Fibroblast of lung (primary cell): ENCODE measurements around the gene MICALL1. TPM values are rescaled to one million over a fixed set of nuclear protein-coding genes. Genes with fewer than 3 reads are reported as not detected.
A peak's percentile ranks its signal among the peaks of the same experiment; 100 is the strongest.

ENCODE experiments used
- DNase-seq, 2 donors: peaks; one replicate each; pipeline versions ENCODE4 v3.0.0 to v3.0.0-alpha.2; 2010; ENCODE audit warnings: low read depth in 2 of 2
- H2AFZ ChIP-seq: 2 replicates; pipeline ENCODE4 v1.5.1; 2012; ENCODE audit warnings: low read length, control low read depth, inconsistent platforms
- H3K27ac ChIP-seq: 2 replicates; pipeline ENCODE4 v1.5.1; 2011; ENCODE audit warnings: low read length, control low read depth; ENCODE audit not compliant: insufficient read depth
- H3K27me3 ChIP-seq: 2 replicates; pipeline ENCODE4 v1.5.1; 2011; ENCODE audit warnings: mild to moderate bottlenecking, low read length; ENCODE audit not compliant: control insufficient read depth, insufficient read depth
- H3K36me3 ChIP-seq: 2 replicates; pipeline ENCODE4 v1.5.1; 2011; ENCODE audit warnings: low read length; ENCODE audit not compliant: control insufficient read depth, insufficient read depth
- H3K4me1 ChIP-seq: 2 replicates; pipeline ENCODE4 v1.5.1; 2011; ENCODE audit warnings: low read length; ENCODE audit not compliant: control insufficient read depth, insufficient read depth; ENCODE audit errors: extremely low read depth
- H3K4me2 ChIP-seq: 2 replicates; pipeline ENCODE4 v1.5.1; 2011; ENCODE audit warnings: low read length, control low read depth; ENCODE audit not compliant: insufficient read depth; ENCODE audit errors: extremely low read depth
- H3K4me3 ChIP-seq, 4 experiments: fragments of 200-600 bp in 1 of 4; sonication (generic) in 1 of 4; replicated peaks in 1 of 4; 2 replicates each; pipeline ENCODE4 v1.5.1; 2011 to 2016; ENCODE audit warnings: low read length in 4 of 4, low read depth in 3 of 4, mild to moderate bottlenecking in 3 of 4, control low read depth in 2 of 4, inconsistent platforms in 1 of 4, mixed read lengths in 1 of 4; ENCODE audit not compliant: insufficient read depth in 1 of 4; ENCODE audit errors: control extremely low read depth in 1 of 4
- H3K79me2 ChIP-seq: 2 replicates; pipeline ENCODE4 v1.5.1; 2012; ENCODE audit warnings: mild to moderate bottlenecking, low read length, inconsistent platforms; ENCODE audit not compliant: control insufficient read depth, insufficient read depth
- H3K9ac ChIP-seq: 2 replicates; pipeline ENCODE4 v1.5.1; 2011; ENCODE audit warnings: mild to moderate bottlenecking, low read length, control low read depth; ENCODE audit not compliant: insufficient read depth
- H3K9me3 ChIP-seq: 2 replicates; pipeline ENCODE4 v1.5.1; 2012; ENCODE audit warnings: low read depth, low read length; ENCODE audit not compliant: control insufficient read depth, insufficient read depth
- H4K20me1 ChIP-seq: 2 replicates; pipeline ENCODE4 v1.5.1; 2011; ENCODE audit warnings: low read length; ENCODE audit not compliant: control insufficient read depth, insufficient read depth; ENCODE audit errors: extremely low read depth
- EZH2 ChIP-seq: IDR thresholded peaks from 2 replicates; pipeline ENCODE4 v1.5.1; 2012; ENCODE audit warnings: low read length, control low read depth, mild to moderate bottlenecking; ENCODE audit errors: missing control alignments
- polyA plus RNA-seq, 2 donors: library from polyadenylated mRNA; depleted of rRNA in 1 of 2; stranded (reverse) in 1 of 2; unstranded in 1 of 2; fragments of >200 nt; gene quantifications; 2 replicates each; pipeline ENCODE4 v1.2.1, GENCODE V29; 2011 to 2012; ENCODE audit warnings: missing spikeins in 1 of 2
- total RNA-seq: library from RNA; depleted of rRNA; stranded (reverse); fragments of >200 nt; gene quantifications from 2 replicates; pipeline ENCODE4 v1.2.1, GENCODE V29; 2014
- TF ChIP-seq, protein P1 (sequence below), 2 donors: IDR thresholded peaks in 1 of 2; conservative IDR thresholded peaks in 1 of 2; 1 replicate in 1 of 2; 2 replicates in 1 of 2; pipeline ENCODE4 v1.5.1; 2011 to 2012; ENCODE audit warnings: low read length in 2 of 2, control low read depth in 1 of 2, inconsistent platforms in 1 of 2, low read depth in 1 of 2, mild to moderate bottlenecking in 1 of 2

The MICALL1 gene
- total and polyA plus RNA-seq, 2 donors (not counting 1 experiment from before 2014, with no cell fraction given), result 17.2 to 19.5 TPM

DNA sequence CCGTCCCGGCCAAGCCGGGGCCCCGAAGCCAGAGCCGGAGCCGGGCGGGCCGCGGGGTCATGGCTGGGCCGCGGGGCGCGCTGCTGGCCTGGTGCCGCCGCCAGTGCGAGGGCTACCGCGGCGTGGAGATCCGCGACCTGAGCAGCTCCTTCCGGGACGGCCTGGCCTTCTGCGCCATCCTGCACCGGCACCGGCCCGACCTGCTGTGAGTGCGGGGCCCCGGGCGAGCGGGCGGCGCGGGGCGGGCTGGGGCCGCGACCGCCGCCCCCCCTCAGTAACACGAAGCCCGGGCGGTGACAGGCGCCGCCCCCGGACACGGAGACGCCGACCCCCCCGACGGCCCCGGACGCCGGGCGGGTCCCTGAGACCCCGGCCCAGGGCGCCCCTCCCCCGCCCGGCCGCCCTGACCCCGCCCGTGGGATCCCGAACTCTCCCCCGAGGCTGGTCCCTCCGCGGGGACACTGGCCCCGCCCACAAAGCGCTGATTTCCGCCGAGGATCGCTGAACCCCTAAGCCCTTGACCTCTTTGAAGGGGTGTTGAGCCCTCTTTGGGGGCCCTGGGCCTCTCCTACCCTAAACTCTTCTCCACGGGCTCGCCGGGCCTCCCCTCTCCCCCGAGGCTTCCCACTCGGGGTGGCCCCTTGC lies 389 bp downstream of the MICALL1 start:
- Histone ChIP-seq H3K9ac (peak overlapping the region; percentile 83), H3K4me1 (peaks cover 31% of the 10 kb centered on the region), H3K9me3 (no peaks in the 10 kb centered on the region), H3K4me2 (peak overlapping the region; percentile 93), H4K20me1 (no peaks in the 10 kb centered on the region), H3K27ac (peak overlapping the region; percentile 65), H3K36me3 (peaks cover 4% of the 10 kb centered on the region), H3K4me3 (peak overlapping the region; percentile 63 to 82 (median 80)), H3K79me2 (peaks cover 33% of the 10 kb centered on the region), H2AFZ (no peak overlapping the region), H3K27me3 (no peaks in the 10 kb centered on the region)
- TF ChIP-seq, protein P1, sequence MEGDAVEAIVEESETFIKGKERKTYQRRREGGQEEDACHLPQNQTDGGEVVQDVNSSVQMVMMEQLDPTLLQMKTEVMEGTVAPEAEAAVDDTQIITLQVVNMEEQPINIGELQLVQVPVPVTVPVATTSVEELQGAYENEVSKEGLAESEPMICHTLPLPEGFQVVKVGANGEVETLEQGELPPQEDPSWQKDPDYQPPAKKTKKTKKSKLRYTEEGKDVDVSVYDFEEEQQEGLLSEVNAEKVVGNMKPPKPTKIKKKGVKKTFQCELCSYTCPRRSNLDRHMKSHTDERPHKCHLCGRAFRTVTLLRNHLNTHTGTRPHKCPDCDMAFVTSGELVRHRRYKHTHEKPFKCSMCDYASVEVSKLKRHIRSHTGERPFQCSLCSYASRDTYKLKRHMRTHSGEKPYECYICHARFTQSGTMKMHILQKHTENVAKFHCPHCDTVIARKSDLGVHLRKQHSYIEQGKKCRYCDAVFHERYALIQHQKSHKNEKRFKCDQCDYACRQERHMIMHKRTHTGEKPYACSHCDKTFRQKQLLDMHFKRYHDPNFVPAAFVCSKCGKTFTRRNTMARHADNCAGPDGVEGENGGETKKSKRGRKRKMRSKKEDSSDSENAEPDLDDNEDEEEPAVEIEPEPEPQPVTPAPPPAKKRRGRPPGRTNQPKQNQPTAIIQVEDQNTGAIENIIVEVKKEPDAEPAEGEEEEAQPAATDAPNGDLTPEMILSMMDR (conservative IDR thresholded peaks at IDR 0.05 in 1 of 2, IDR thresholded peaks at IDR 0.05 in 1 of 2; ENCODE audit: low read depth in 1 of 2, low read length in 2 of 2), result no peak
- TF ChIP-seq EZH2, result no peak
- no peak for DNase-seq

DNA sequence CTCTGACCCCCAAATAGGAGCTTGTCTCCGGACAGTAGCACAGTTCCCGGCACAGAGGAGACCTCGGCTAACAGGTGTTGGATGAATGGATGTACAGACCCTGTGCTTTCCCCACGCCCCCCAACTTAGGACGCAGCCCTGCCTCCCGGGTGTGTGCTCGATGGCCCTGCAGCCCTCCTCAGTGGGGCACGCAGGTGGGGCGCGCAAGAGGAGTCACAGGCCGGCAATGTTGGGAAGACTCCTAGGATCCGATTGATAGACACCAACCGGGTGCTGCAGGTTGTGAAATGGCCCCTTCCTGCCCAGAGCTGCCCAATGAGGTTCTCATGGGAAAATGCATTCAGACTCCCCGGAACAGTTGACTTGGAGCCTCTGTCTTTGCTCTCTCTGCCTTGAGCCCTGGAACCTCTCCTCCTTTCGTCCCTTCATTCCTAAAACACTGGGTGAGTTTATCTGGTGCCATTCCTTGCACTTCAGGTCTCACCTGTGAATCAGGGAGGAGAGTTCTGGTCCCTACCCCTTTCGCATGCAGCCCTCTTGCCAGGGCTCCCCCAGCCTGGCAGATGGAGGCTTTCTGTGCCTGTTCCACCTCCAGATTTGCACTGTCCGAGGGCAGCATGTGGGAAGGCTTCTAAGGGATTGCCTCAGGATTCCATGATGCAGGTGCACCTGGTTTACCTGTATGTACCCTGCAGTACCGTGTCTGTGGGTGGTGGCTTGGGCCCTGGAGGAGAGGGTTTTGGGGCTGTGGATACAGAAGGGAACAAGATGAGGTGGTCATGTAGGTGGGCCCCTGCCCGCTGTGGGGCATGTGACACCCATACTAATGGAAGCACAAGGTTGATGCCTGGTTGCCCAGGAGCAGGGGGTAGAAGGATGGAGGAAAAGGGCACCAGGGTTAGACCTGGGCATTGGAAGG lies 1.2 kb downstream of the MICALL1 start:
- no peak for DNase-seq
- Histone ChIP-seq H2AFZ (no peak overlapping the region), H3K36me3 (peaks cover 6% of the 10 kb centered on the region), H4K20me1 (no peaks in the 10 kb centered on the region), H3K4me3 (peak overlapping the region; percentile 63 to 82 (median 80)), H3K9ac (peak overlapping the region; percentile 83), H3K4me2 (peak overlapping the region; percentile 93), H3K4me1 (peaks cover 31% of the 10 kb centered on the region), H3K9me3 (no peaks in the 10 kb centered on the region), H3K27ac (peak overlapping the region; percentile 65), H3K79me2 (peaks cover 33% of the 10 kb centered on the region), H3K27me3 (no peaks in the 10 kb centered on the region)
- TF ChIP-seq, protein P1 (conservative IDR thresholded peaks at IDR 0.05 in 1 of 2, IDR thresholded peaks at IDR 0.05 in 1 of 2; ENCODE audit: low read depth in 1 of 2, low read length in 2 of 2), result no peak
- no peak for TF ChIP-seq EZH2

DNA sequence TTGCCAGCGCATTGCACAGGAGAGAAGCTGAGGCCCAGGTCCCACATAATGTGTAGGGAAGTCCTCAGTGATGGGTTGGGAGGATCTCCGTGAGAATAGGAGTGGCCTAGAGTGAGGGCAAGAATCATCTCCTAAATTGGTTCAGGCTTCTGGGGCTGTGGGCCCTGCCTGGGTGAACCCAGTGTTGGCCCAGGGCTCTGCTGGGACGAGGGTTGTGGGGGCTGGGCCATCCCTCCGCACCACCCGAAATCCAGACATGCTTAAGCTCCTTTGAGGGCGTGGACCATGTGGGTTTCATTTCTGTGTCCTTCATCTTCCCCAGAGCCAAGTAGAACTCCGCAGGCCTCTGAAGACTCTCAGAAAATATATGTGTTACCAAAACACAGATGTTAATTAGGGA lies 3.7 kb downstream of the MICALL1 start:
- H3K27ac ChIP-seq, result no peak overlapping the region
- H3K4me2 ChIP-seq, result no peak overlapping the region
- no peak overlapping the region for H2AFZ ChIP-seq
- peaks cover 10% of the 10 kb centered on the region for H3K36me3 ChIP-seq
- H3K9ac ChIP-seq, result no peak overlapping the region
- H3K27me3 ChIP-seq, result no peaks in the 10 kb centered on the region
- TF ChIP-seq, protein P1 (conservative IDR thresholded peaks at IDR 0.05 in 1 of 2, IDR thresholded peaks at IDR 0.05 in 1 of 2; ENCODE audit: low read depth in 1 of 2, low read length in 2 of 2), result no peak
- TF ChIP-seq EZH2, result no peak
- peaks cover 26% of the 10 kb centered on the region for H3K4me1 ChIP-seq
- no peak overlapping the region for H3K4me3 ChIP-seq
- peaks cover 33% of the 10 kb centered on the region for H3K79me2 ChIP-seq
- no peak for DNase-seq
- H3K9me3 ChIP-seq, result no peaks in the 10 kb centered on the region
- no peaks in the 10 kb centered on the region for H4K20me1 ChIP-seq
